WTC11 (cell line): ENCODE data around the gene FOXO3.

ENCODE experiments used
- AFF4 ChIP-seq: sonication (generic); formaldehyde crosslinking; IDR thresholded peaks from 2 replicates; pipeline ENCODE4 v1.8.1; 2023; ENCODE audit warnings: mild to moderate bottlenecking, missing genetic modification reagents, borderline replicate concordance
- ATF1 ChIP-seq: sonication (generic); formaldehyde crosslinking; IDR thresholded peaks from 2 replicates; pipeline ENCODE4 v1.8.1; 2023; ENCODE audit warnings: mild to moderate bottlenecking, moderate library complexity, missing genetic modification reagents
- ATF2 ChIP-seq: sonication (generic); formaldehyde crosslinking; IDR thresholded peaks from 2 replicates; pipeline ENCODE4 v1.8.1; 2022; ENCODE audit warnings: low read depth, missing genetic modification reagents, borderline replicate concordance
- JUN ChIP-seq: sonication (generic); formaldehyde crosslinking; IDR thresholded peaks from 2 replicates; pipeline ENCODE4 v1.8.0; 2023; ENCODE audit warnings: mild to moderate bottlenecking, missing genetic modification reagents
- MAX ChIP-seq: sonication (generic); formaldehyde crosslinking; IDR thresholded peaks from 2 replicates; pipeline ENCODE4 v1.8.0; 2022; ENCODE audit warnings: mild to moderate bottlenecking, missing genetic modification reagents
- PREB ChIP-seq: sonication (generic); formaldehyde crosslinking; IDR thresholded peaks from 2 replicates; pipeline ENCODE4 v1.8.1; 2022; ENCODE audit warnings: mild to moderate bottlenecking, missing genetic modification reagents, moderate library complexity, borderline replicate concordance
- RELA ChIP-seq: sonication (generic); formaldehyde crosslinking; IDR thresholded peaks from 2 replicates; pipeline ENCODE4 v1.8.1; 2022; ENCODE audit warnings: missing genetic modification reagents, mild to moderate bottlenecking, borderline replicate concordance
- ZNF121 ChIP-seq: sonication (generic); formaldehyde crosslinking; IDR thresholded peaks from 2 replicates; pipeline ENCODE4 v1.8.0; 2023; ENCODE audit warnings: missing genetic modification reagents

GRCh38 chr6:108531332-108531731, 29.4 kb upstream of the FOXO3 start:
- TF ChIP-seq ZNF121, result no peak
- TF ChIP-seq ATF2 (CRISPR knock-in tag), result no peak
- no peak for TF ChIP-seq PREB (CRISPR knock-in tag)
- TF ChIP-seq MAX (CRISPR knock-in tag), result no peak
- no peak for TF ChIP-seq RELA
- no peak for TF ChIP-seq ATF1
- TF ChIP-seq JUN (CRISPR knock-in tag), result no peak
- no peak for TF ChIP-seq AFF4 (CRISPR knock-in tag)
